Measurements from ENCODE around the gene WDFY2. TPM values are rescaled to one million over a fixed set of nuclear protein-coding genes. Genes with fewer than 3 reads are reported as not detected.

The WDFY2 gene
- total RNA-seq, 4 donors from 2014 or later, result 12.9 to 23.2 (median 17.1) TPM

DNA sequence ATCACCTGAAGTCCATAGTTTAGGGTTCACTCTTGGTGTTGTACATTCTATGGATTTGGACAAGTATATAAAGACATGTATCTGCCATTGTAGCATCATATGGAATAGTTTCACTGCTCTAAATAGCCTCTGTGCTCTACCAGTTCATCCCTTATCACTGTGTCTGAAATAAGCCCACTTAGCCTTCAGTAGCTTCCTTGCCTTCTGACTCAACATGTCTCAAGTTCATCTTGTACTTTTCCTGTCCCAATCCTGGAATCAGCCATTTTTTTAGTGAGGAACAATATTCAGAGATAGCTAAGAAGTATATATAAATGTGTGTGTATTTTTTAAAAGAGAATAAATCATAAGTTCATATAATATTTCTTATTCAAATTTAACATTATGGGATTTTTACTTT, 140.5 kb downstream of the WDFY2 start:
- TF ChIP-seq, protein P1, sequence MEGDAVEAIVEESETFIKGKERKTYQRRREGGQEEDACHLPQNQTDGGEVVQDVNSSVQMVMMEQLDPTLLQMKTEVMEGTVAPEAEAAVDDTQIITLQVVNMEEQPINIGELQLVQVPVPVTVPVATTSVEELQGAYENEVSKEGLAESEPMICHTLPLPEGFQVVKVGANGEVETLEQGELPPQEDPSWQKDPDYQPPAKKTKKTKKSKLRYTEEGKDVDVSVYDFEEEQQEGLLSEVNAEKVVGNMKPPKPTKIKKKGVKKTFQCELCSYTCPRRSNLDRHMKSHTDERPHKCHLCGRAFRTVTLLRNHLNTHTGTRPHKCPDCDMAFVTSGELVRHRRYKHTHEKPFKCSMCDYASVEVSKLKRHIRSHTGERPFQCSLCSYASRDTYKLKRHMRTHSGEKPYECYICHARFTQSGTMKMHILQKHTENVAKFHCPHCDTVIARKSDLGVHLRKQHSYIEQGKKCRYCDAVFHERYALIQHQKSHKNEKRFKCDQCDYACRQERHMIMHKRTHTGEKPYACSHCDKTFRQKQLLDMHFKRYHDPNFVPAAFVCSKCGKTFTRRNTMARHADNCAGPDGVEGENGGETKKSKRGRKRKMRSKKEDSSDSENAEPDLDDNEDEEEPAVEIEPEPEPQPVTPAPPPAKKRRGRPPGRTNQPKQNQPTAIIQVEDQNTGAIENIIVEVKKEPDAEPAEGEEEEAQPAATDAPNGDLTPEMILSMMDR (IDR thresholded peaks at IDR 0.05), result no peak
- no peak overlapping the region for H3K4me3 ChIP-seq
- H3K27ac ChIP-seq, result no peak overlapping the region
- no peaks in the 10 kb centered on the region for H3K9me3 ChIP-seq
- peaks cover 0 to 4% (median 0%) of the 10 kb centered on the region in 3 donors for H3K36me3 ChIP-seq
- H3K4me1 ChIP-seq, result peaks cover 0 to 39% (median 3%) of the 10 kb centered on the region in 4 donors
- DNase-seq (ENCODE audit: low spot score in 2 of 2), result no peak
- H3K27me3 ChIP-seq, result no peaks in the 10 kb centered on the region

DNA sequence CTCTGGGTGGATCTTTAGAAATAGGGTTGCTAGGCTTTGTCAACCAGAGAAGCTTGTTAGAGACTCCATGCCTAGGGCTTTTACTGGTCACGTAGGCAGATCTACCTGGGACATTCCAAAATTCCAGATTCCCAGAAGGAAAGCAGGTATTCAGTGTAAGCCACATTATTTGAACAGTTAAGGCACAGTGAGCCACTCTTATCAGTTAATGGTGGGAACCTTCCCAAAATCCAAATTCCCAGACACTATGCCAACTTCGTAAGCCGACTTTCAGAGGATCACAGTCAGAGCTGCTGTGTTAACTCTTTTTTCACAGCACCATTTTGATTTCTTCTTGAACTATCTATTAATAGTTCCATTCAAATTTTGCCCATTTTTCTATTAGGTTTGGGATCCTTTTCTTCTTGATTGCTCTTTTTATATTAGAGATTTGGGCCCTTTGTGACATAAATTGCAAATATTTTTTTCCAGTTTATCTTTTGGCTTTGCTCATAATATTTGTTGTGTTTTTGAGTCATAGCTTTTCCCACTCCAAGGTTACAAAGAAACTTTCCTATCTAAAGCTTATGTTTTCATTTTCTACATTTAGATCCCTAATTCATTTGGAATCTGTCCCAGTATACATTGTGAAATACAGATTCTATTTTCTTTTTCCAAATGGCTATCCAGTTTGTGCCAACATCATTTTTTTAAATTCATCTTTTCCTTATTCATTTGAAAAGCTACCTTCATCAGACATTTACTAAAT, 142.4 kb downstream of the WDFY2 start:
- Histone ChIP-seq H3K36me3 (peaks cover 0 to 4% (median 0%) of the 10 kb centered on the region in 3 donors), H3K27ac (no peak overlapping the region), H3K4me3 (no peak overlapping the region), H3K9me3 (no peaks in the 10 kb centered on the region), H3K4me1 (peaks cover 0 to 50% (median 12%) of the 10 kb centered on the region in 4 donors), H3K27me3 (no peaks in the 10 kb centered on the region)
- TF ChIP-seq, protein P1 (IDR thresholded peaks at IDR 0.05), result no peak
- no peak for TF ChIP-seq POLR2A (IDR thresholded peaks at IDR 0.05)
- no peak for TF ChIP-seq EP300 (IDR thresholded peaks at IDR 0.05)
- DNase-seq (ENCODE audit: low spot score in 2 of 2), result no peak
- 45 to 56% methylated on average over 3 of the region's 3 CpGs for WGBS, 2 donors

DNA sequence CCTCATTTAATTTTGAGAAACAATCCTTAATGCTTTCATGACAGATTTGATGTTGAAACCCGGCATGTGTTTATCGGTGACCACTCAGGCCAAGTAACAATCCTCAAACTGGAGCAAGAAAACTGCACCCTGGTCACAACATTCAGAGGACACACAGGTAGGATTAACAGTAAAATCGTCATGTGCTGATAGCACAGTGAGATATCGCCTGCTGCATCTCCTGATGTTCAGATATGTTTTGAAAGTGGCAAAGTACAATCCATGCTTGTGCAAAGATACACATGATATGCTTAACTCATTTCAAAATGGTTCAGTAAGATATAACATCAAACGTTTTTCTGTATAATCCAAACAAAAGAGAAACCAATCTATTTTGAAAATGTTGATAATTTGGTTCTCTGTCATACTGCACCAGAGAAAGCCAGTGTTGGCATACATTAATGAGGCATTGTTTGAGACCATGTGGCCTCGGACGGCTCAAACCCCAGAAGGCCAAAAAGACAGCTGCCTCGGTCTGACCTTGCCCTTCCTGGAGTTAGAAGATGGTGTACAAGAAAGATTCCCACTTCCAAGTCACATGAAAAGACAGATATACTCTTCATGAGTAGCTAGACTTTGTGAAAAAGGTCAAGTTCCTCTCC, 143.5 kb downstream of the WDFY2 start:
- no peaks in the 10 kb centered on the region for H3K9me3 ChIP-seq
- 54 to 56% methylated on average over 8 of the region's 8 CpGs for WGBS, 2 donors

DNA sequence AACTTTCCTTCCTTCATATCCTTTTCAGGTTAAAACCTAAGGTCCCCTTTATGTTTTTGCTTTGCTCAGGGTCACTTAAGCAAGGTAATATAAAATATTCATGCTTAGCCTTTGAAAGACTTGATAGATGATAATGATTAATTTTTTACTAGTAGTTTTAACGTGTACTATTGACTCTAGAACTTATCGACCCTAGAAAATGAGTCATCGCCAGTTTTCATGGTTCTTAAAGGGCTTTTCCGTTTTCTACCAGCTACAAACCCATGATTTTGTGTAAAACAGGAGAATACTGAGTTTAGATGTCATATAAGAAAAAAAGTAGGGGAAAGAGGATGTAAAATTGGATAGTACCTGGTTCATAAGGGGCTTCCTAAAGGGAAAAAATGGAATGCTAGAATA, 144.0 kb downstream of the WDFY2 start:
- H3K4me3 ChIP-seq, result no peak overlapping the region
- TF ChIP-seq, protein P1 (IDR thresholded peaks at IDR 0.05), result no peak
- TF ChIP-seq EP300 (IDR thresholded peaks at IDR 0.05), result no peak
- no peaks in the 10 kb centered on the region for H3K27me3 ChIP-seq
- no peak for DNase-seq (ENCODE audit: low spot score in 2 of 2)
- H3K36me3 ChIP-seq, result peaks cover 0 to 4% (median 0%) of the 10 kb centered on the region in 3 donors
- peaks cover 0 to 58% (median 15%) of the 10 kb centered on the region in 4 donors for H3K4me1 ChIP-seq
- 69 to 73% methylated on average over 4 of the region's 4 CpGs for WGBS, 2 donors
- no peaks in the 10 kb centered on the region for H3K9me3 ChIP-seq
- H3K27ac ChIP-seq, result peak overlapping the region in 2 of 4 donors; percentile 9 to 29

More for the DNA sequence above, 143.5 kb downstream of the WDFY2 start:
- no peak for DNase-seq (ENCODE audit: low spot score in 2 of 2)
- no peak overlapping the region for H3K4me3 ChIP-seq
- peaks cover 0 to 4% (median 0%) of the 10 kb centered on the region in 3 donors for H3K36me3 ChIP-seq
- H3K27ac ChIP-seq, result peak overlapping the region in 1 of 4 donors; percentile 29
- no peaks in the 10 kb centered on the region for H3K27me3 ChIP-seq
- H3K4me1 ChIP-seq, result peaks cover 0 to 57% (median 15%) of the 10 kb centered on the region in 4 donors
- TF ChIP-seq EP300 (IDR thresholded peaks at IDR 0.05) (no peak), POLR2A (IDR thresholded peaks at IDR 0.05) (no peak)
- TF ChIP-seq, protein P1 (IDR thresholded peaks at IDR 0.05), result no peak

DNA sequence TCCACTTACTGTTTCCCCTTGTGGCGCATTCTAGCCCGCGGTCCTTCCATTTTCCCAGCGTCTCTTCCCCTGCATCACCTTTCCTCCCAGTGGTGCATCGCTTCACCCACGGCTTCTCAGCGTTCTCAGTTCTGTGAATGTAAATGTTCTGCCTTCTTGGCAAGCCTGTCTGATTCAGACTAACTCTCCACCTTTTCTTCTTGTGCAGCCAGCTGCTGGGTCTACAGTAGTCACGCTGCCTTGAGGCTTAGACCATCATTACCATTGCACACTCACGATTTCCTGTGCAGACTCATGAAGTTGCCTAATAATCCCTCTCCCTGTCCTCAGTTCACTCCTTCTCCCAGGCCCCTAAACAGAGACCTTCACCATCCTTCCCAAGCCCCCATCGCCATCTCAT, 144.7 kb downstream of the WDFY2 start:
- Histone ChIP-seq H3K36me3 (peaks cover 0 to 4% (median 0%) of the 10 kb centered on the region in 3 donors), H3K4me1 (peaks cover 0 to 65% (median 15%) of the 10 kb centered on the region in 4 donors), H3K9me3 (no peaks in the 10 kb centered on the region), H3K27ac (peak overlapping the region in 1 of 4 donors; percentile 87), H3K27me3 (no peaks in the 10 kb centered on the region), H3K4me3 (no peak overlapping the region)
- 90 to 93% methylated on average over 10 of the region's 10 CpGs for WGBS, 2 donors
- DNase-seq (ENCODE audit: low spot score in 2 of 2), result no peak
- TF ChIP-seq, protein P1 (IDR thresholded peaks at IDR 0.05), result no peak
- no peak for TF ChIP-seq EP300 (IDR thresholded peaks at IDR 0.05)
- no peak for TF ChIP-seq POLR2A (IDR thresholded peaks at IDR 0.05)

All from tibial nerve (tissue), 4 donors.